Trophoblast cell (in vitro differentiated cells and primary cell): ENCODE measurements around the gene LRRC72.

Source experiments
- DNase-seq, 2 donors: peaks; one replicate each; pipeline ENCODE4 v3.0.0-alpha.2; 2016
- H2AFZ ChIP-seq: 2 replicates; pipeline ENCODE4 v1.6.1; 2013; ENCODE audit warnings: low read length, moderate library complexity, mild to moderate bottlenecking; ENCODE audit not compliant: insufficient read depth, poor library complexity
- H2AK5ac ChIP-seq: 2 replicates; pipeline ENCODE4 v1.6.1; 2013; ENCODE audit warnings: mild to moderate bottlenecking, low read length
- H2BK120ac ChIP-seq: 2 replicates; pipeline ENCODE4 v1.6.1; 2013; ENCODE audit warnings: low read length, mild to moderate bottlenecking, moderate library complexity; ENCODE audit not compliant: insufficient read depth, poor library complexity
- H2BK12ac ChIP-seq: 2 replicates; pipeline ENCODE4 v1.6.1; 2013; ENCODE audit warnings: mild to moderate bottlenecking, low read length, moderate library complexity
- H2BK5ac ChIP-seq: 2 replicates; pipeline ENCODE4 v1.6.1; 2013; ENCODE audit warnings: low read length, low read depth, moderate library complexity, mild to moderate bottlenecking; ENCODE audit not compliant: poor library complexity
- H3K14ac ChIP-seq: 2 replicates; pipeline ENCODE4 v1.6.1; 2013; ENCODE audit warnings: mild to moderate bottlenecking, low read length
- H3K18ac ChIP-seq: 2 replicates; pipeline ENCODE4 v1.6.1; 2013; ENCODE audit warnings: mild to moderate bottlenecking, low read length
- H3K23ac ChIP-seq: 2 replicates; pipeline ENCODE4 v1.6.1; 2013; ENCODE audit warnings: low read length
- H3K27ac ChIP-seq: 2 replicates; pipeline ENCODE4 v1.5.1; 2013; ENCODE audit warnings: low read depth, mild to moderate bottlenecking, inconsistent platforms, low read length, moderate library complexity
- H3K27me3 ChIP-seq: 2 replicates; pipeline ENCODE4 v1.6.1; 2013; ENCODE audit warnings: inconsistent platforms, mild to moderate bottlenecking, low read length, moderate library complexity; ENCODE audit not compliant: insufficient read depth
- H3K36me3 ChIP-seq, 2 experiments: 1 replicate in 1 of 2; 2 replicates in 1 of 2; pipeline ENCODE4 v1.6.1; 2013; ENCODE audit warnings: low read length in 2 of 2, mild to moderate bottlenecking in 2 of 2, moderate library complexity in 1 of 2; ENCODE audit not compliant: insufficient read depth in 2 of 2, control insufficient read depth in 1 of 2
- H3K4ac ChIP-seq: 2 replicates; pipeline ENCODE4 v1.6.1; 2013; ENCODE audit warnings: low read depth, mild to moderate bottlenecking, low read length, moderate library complexity
- H3K4me1 ChIP-seq, 2 experiments: 1 replicate in 1 of 2; 2 replicates in 1 of 2; pipeline ENCODE4 v1.6.1; 2013; ENCODE audit warnings: low read length in 2 of 2, mild to moderate bottlenecking in 2 of 2, moderate library complexity in 1 of 2; ENCODE audit not compliant: insufficient read depth in 2 of 2, control insufficient read depth in 1 of 2
- H3K4me2 ChIP-seq: 2 replicates; pipeline ENCODE4 v1.6.1; 2013; ENCODE audit warnings: inconsistent platforms, mild to moderate bottlenecking, low read length, moderate library complexity
- H3K4me3 ChIP-seq: 2 replicates; pipeline ENCODE4 v1.5.1; 2013; ENCODE audit warnings: mild to moderate bottlenecking, low read depth, low read length, inconsistent platforms
- H3K79me1 ChIP-seq: one replicate; pipeline ENCODE4 v1.6.1; 2013; ENCODE audit warnings: low read length
- H3K79me2 ChIP-seq: 2 replicates; pipeline ENCODE4 v1.6.1; 2013; ENCODE audit warnings: low read length, mild to moderate bottlenecking; ENCODE audit not compliant: control insufficient read depth, insufficient read depth, poor library complexity
- H3K9ac ChIP-seq: 2 replicates; pipeline ENCODE4 v1.6.1; 2013; ENCODE audit warnings: mild to moderate bottlenecking, low read length
- H3K9me3 ChIP-seq: 2 replicates; pipeline ENCODE4 v1.6.1; 2013; ENCODE audit warnings: low read depth, mild to moderate bottlenecking, control low read depth, inconsistent platforms, low read length; ENCODE audit not compliant: insufficient read depth
- H4K12ac ChIP-seq: 2 replicates; pipeline ENCODE4 v1.6.1; 2013; ENCODE audit warnings: low read depth, mild to moderate bottlenecking, low read length, moderate library complexity
- H4K8ac ChIP-seq: 2 replicates; pipeline ENCODE4 v1.6.1; 2013; ENCODE audit warnings: low read depth, mild to moderate bottlenecking, low read length, moderate library complexity
- H4K91ac ChIP-seq: one replicate; pipeline ENCODE4 v1.6.1; 2013; ENCODE audit warnings: low read depth, mild to moderate bottlenecking, low read length, moderate library complexity
- WGBS: extraction: QIAGEN DNeasy Blood & Tissue Kit; methylation state at CpG from one replicate; pipeline ENCODE4 v1.1.7; 2013; ENCODE audit warnings: missing lambda C conversion rate; ENCODE audit not compliant: insufficient read length, insufficient coverage; ENCODE audit errors: extremely low coverage; 5-methylcytosine and 5-hydroxymethylcytosine counted together

The LRRC72 gene

GRCh38 chr7:16494955-16495719 is 31.5 kb upstream of the LRRC72 start:
- Histone ChIP-seq H3K23ac (no peak overlapping the region), H3K4me2 (no peak overlapping the region), H3K4me1 (no peaks in the 10 kb centered on the region), H3K27me3 (no peaks in the 10 kb centered on the region), H3K79me2 (no peaks in the 10 kb centered on the region), H4K91ac (no peak overlapping the region), H3K9ac (no peak overlapping the region), H2BK5ac (no peak overlapping the region), H2BK120ac (no peak overlapping the region), H3K27ac (no peak overlapping the region), H4K8ac (no peak overlapping the region), H3K36me3 (no peaks in the 10 kb centered on the region), H3K4me3 (no peak overlapping the region), H3K18ac (no peak overlapping the region), H3K4ac (no peak overlapping the region), H2AFZ (no peak overlapping the region), H2AK5ac (no peak overlapping the region), H3K14ac (no peak overlapping the region), H4K12ac (no peak overlapping the region), H3K79me1 (no peaks in the 10 kb centered on the region), H3K9me3 (no peaks in the 10 kb centered on the region), H2BK12ac (no peak overlapping the region)
- DNase-seq, result no peak
- no CpG with 5 or more reads among the region's 4 CpGs for WGBS

- WGBS, result no CpG with 5 or more reads among the region's 2 CpGs
- H3K18ac ChIP-seq, result no peak overlapping the region
These were observed 28.5 kb upstream of the LRRC72 start for GRCh38 chr7:16498122-16498521.

GRCh38 chr7:16502303-16502702 is 24.3 kb upstream of the LRRC72 start:
- Histone ChIP-seq H3K9ac (no peak overlapping the region), H3K23ac (no peak overlapping the region), H2BK5ac (no peak overlapping the region), H3K79me1 (no peaks in the 10 kb centered on the region), H2BK120ac (no peak overlapping the region), H3K4me3 (no peak overlapping the region), H4K91ac (no peak overlapping the region), H4K12ac (no peak overlapping the region), H3K9me3 (peaks cover 5% of the 10 kb centered on the region), H3K36me3 (no peaks in the 10 kb centered on the region), H3K18ac (no peak overlapping the region), H3K4me2 (no peak overlapping the region), H4K8ac (no peak overlapping the region), H3K14ac (no peak overlapping the region), H3K4me1 (no peaks in the 10 kb centered on the region), H3K27me3 (no peaks in the 10 kb centered on the region), H2BK12ac (no peak overlapping the region), H3K4ac (no peak overlapping the region), H3K79me2 (no peaks in the 10 kb centered on the region), H2AK5ac (no peak overlapping the region), H2AFZ (no peak overlapping the region), H3K27ac (no peak overlapping the region)
- WGBS, result no CpG with 5 or more reads among the region's 19 CpGs
- peak in 1 of 2 donors; percentile 13 for DNase-seq

More at GRCh38 chr7:16498122-16498521, 28.5 kb upstream of the LRRC72 start:
- Histone ChIP-seq H3K27ac (no peak overlapping the region), H4K12ac (no peak overlapping the region), H3K23ac (no peak overlapping the region), H2BK120ac (no peak overlapping the region), H3K9ac (no peak overlapping the region), H3K79me1 (no peaks in the 10 kb centered on the region), H3K4me3 (no peak overlapping the region), H3K14ac (no peak overlapping the region), H4K91ac (no peak overlapping the region), H3K4ac (no peak overlapping the region), H3K4me1 (no peaks in the 10 kb centered on the region), H3K9me3 (peaks cover 5% of the 10 kb centered on the region), H2AK5ac (no peak overlapping the region), H2BK5ac (no peak overlapping the region), H4K8ac (no peak overlapping the region), H3K36me3 (no peaks in the 10 kb centered on the region), H3K4me2 (no peak overlapping the region), H3K27me3 (no peaks in the 10 kb centered on the region), H2AFZ (no peak overlapping the region), H3K79me2 (no peaks in the 10 kb centered on the region), H2BK12ac (no peak overlapping the region)
- no peak for DNase-seq

- H3K4me1 ChIP-seq, result no peaks in the 10 kb centered on the region
- H3K23ac ChIP-seq, result no peak overlapping the region
- no peak overlapping the region for H4K91ac ChIP-seq
- H3K9ac ChIP-seq, result no peak overlapping the region
- no peak overlapping the region for H3K18ac ChIP-seq
- no peak overlapping the region for H2AFZ ChIP-seq
- no peak overlapping the region for H2BK120ac ChIP-seq
- H3K4me2 ChIP-seq, result no peak overlapping the region
- no peaks in the 10 kb centered on the region for H3K36me3 ChIP-seq
- H4K8ac ChIP-seq, result no peak overlapping the region
- H3K79me1 ChIP-seq, result no peaks in the 10 kb centered on the region
- peaks cover 5% of the 10 kb centered on the region for H3K9me3 ChIP-seq
- no peak overlapping the region for H3K4ac ChIP-seq
- no peak overlapping the region for H3K14ac ChIP-seq
- no peaks in the 10 kb centered on the region for H3K27me3 ChIP-seq
- H2BK5ac ChIP-seq, result no peak overlapping the region
- no peak overlapping the region for H3K4me3 ChIP-seq
- H2BK12ac ChIP-seq, result no peak overlapping the region
- no peak overlapping the region for H4K12ac ChIP-seq
- DNase-seq, result no peak
- no peak overlapping the region for H3K27ac ChIP-seq
- no peaks in the 10 kb centered on the region for H3K79me2 ChIP-seq
- H2AK5ac ChIP-seq, result no peak overlapping the region
- no CpG with 5 or more reads among the region's 6 CpGs for WGBS
These were observed 22.6 kb upstream of the LRRC72 start for GRCh38 chr7:16504019-16504418.
